H1 (cell line): ENCODE results near the gene EYA2. TPM values are rescaled to one million over a fixed set of nuclear protein-coding genes. Genes with fewer than 3 reads are reported as not detected.

Source experiments
- CTCF ChIA-PET: fragments of 300-600 bp; sonication (Branson Sonifier 250); formaldehyde crosslinking; loops from one replicate; lab custom pipeline; 2021; ENCODE audit not compliant: partially characterized antibody; lab: Charles Lee
- POLR2A ChIA-PET: fragments of 300-600 bp; sonication (Branson Sonifier 250); formaldehyde crosslinking; loops from one replicate; lab custom pipeline; 2021; ENCODE audit warnings: inconsistent platforms; ENCODE audit not compliant: partially characterized antibody; lab: Charles Lee
- DNase-seq, 2 experiments: peaks; one replicate each; pipeline versions ENCODE4 v3.0.0 to v3.0.0-alpha.2; 2010 to 2022; ENCODE audit warnings: low spot score in 2 of 2, low read depth in 1 of 2, mixed read lengths in 1 of 2
- FAIRE-seq: peaks from 2 replicates; lab custom pipeline; 2011; peaks lifted over from hg19 to GRCh38; lab: Jason Lieb, UNC
- H2AFZ ChIP-seq: 2 replicates; pipeline ENCODE4 v1.8.1; 2012; ENCODE audit warnings: low read length, inconsistent platforms
- H2AK5ac ChIP-seq: 2 replicates; pipeline ENCODE4 v1.6.1; 2013; ENCODE audit warnings: low read depth, low read length
- H2BK120ac ChIP-seq: replicated peaks from 2 replicates; pipeline ENCODE3; 2013; ENCODE audit warnings: low read depth, low read length, inconsistent platforms
- H2BK12ac ChIP-seq: 2 replicates; pipeline ENCODE4 v1.6.1; 2013; ENCODE audit warnings: low read depth, low read length
- H2BK15ac ChIP-seq: 2 replicates; pipeline ENCODE4 v1.6.1; 2013; ENCODE audit warnings: low read length
- H2BK20ac ChIP-seq: 2 replicates; pipeline ENCODE4 v1.6.1; 2013; ENCODE audit warnings: low read length
- H2BK5ac ChIP-seq: 2 replicates; pipeline ENCODE4 v1.6.1; 2013; ENCODE audit warnings: low read depth, low read length
- H3K14ac ChIP-seq: 2 replicates; pipeline ENCODE4 v1.6.1; 2013; ENCODE audit warnings: inconsistent platforms; ENCODE audit not compliant: insufficient read length
- H3K18ac ChIP-seq: 2 replicates; pipeline ENCODE4 v1.6.1; 2013; ENCODE audit warnings: low read length; ENCODE audit errors: extremely low read depth
- H3K23ac ChIP-seq: 2 replicates; pipeline ENCODE4 v1.6.1; 2013; ENCODE audit warnings: inconsistent platforms; ENCODE audit not compliant: insufficient read length
- H3K23me2 ChIP-seq: 2 replicates; pipeline ENCODE4 v1.6.1; 2013; ENCODE audit warnings: low read depth, low read length
- H3K27ac ChIP-seq: 2 replicates; pipeline ENCODE4 v1.6.1; 2011; ENCODE audit warnings: low read depth, low read length, inconsistent platforms
- H3K27me3 ChIP-seq, 4 experiments: replicated peaks in 1 of 4; 1 replicate in 1 of 4; 2 replicates in 3 of 4; pipeline versions ENCODE4 v1.6.1 to v1.8.1; 2011 to 2013; ENCODE audit warnings: low read length in 3 of 4, mild to moderate bottlenecking in 3 of 4, inconsistent platforms in 2 of 4, mixed read lengths in 2 of 4, moderate library complexity in 1 of 4; ENCODE audit not compliant: control insufficient read depth in 3 of 4, insufficient read depth in 3 of 4; ENCODE audit errors: extremely low read depth in 1 of 4
- H3K36me3 ChIP-seq, 4 experiments: 2 replicates each; pipeline versions ENCODE4 v1.6.1 to v1.8.1; 2011 to 2013; ENCODE audit warnings: mild to moderate bottlenecking in 4 of 4, low read length in 3 of 4, moderate library complexity in 2 of 4, control low read depth in 1 of 4, inconsistent platforms in 1 of 4; ENCODE audit not compliant: insufficient read depth in 4 of 4, control insufficient read depth in 2 of 4
- H3K4ac ChIP-seq: replicated peaks from 2 replicates; pipeline ENCODE3; 2013; ENCODE audit warnings: low read length, low read depth, mixed read lengths, inconsistent platforms; ENCODE audit not compliant: insufficient read length
- H3K4me1 ChIP-seq, 4 experiments: replicated peaks in 1 of 4; 1 replicate in 1 of 4; 2 replicates in 3 of 4; pipeline versions ENCODE4 v1.6.1 to v1.8.1; 2011 to 2013; ENCODE audit warnings: low read length in 3 of 4, inconsistent platforms in 2 of 4, mixed read lengths in 1 of 4; ENCODE audit not compliant: insufficient read depth in 4 of 4, control insufficient read depth in 3 of 4
- H3K4me2 ChIP-seq, 2 experiments: 2 replicates each; pipeline versions ENCODE4 v1.6.1 to v1.8.1; 2011 to 2013; ENCODE audit warnings: low read depth in 2 of 2, low read length in 2 of 2, control low read depth in 1 of 2, inconsistent platforms in 1 of 2, mild to moderate bottlenecking in 1 of 2; ENCODE audit not compliant: insufficient read depth in 1 of 2
- H3K4me3 ChIP-seq, 4 experiments: fragments of 200-600, 300-600 bp in 1 of 4; sonication (generic), shearing (Covaris generic), sonication (Bioruptor Twin) in 1 of 4; 2 replicates each; pipeline versions ENCODE4 v1.5.1 to v1.8.1; 2011 to 2016; ENCODE audit warnings: low read length in 4 of 4, low read depth in 3 of 4, control low read depth in 2 of 4, inconsistent platforms in 2 of 4, mild to moderate bottlenecking in 2 of 4, mixed read lengths in 1 of 4, moderate library complexity in 1 of 4; ENCODE audit not compliant: insufficient read depth in 2 of 4; ENCODE audit errors: extremely low read depth in 1 of 4
- H3K56ac ChIP-seq: replicated peaks from 2 replicates; pipeline ENCODE3; 2013; ENCODE audit warnings: low read depth, mild to moderate bottlenecking, mixed read lengths, low read length, inconsistent platforms; ENCODE audit not compliant: insufficient read length
- H3K79me1 ChIP-seq: 2 replicates; pipeline ENCODE4 v1.6.1; 2013; ENCODE audit warnings: low read depth, low read length, control low read depth
- H3K79me2 ChIP-seq, 2 experiments: 2 replicates each; pipeline versions ENCODE4 v1.6.1 to v1.8.1; 2012 to 2013; ENCODE audit warnings: low read length in 2 of 2, mild to moderate bottlenecking in 2 of 2, inconsistent platforms in 1 of 2; ENCODE audit not compliant: insufficient read depth in 2 of 2, control insufficient read depth in 1 of 2
- H3K9ac ChIP-seq, 4 experiments: replicated peaks in 1 of 4; 1 replicate in 1 of 4; 2 replicates in 3 of 4; pipeline versions ENCODE4 v1.6.1 to v1.8.1; 2011 to 2013; ENCODE audit warnings: low read depth in 3 of 4, low read length in 3 of 4, control low read depth in 2 of 4, mild to moderate bottlenecking in 2 of 4, moderate library complexity in 2 of 4, inconsistent platforms in 1 of 4; ENCODE audit errors: extremely low read depth in 1 of 4
- H3K9me3 ChIP-seq, 2 experiments: 2 replicates each; pipeline versions ENCODE4 v1.6.1 to v1.8.1; 2012 to 2013; ENCODE audit warnings: mild to moderate bottlenecking in 2 of 2, moderate library complexity in 2 of 2, control low read depth in 1 of 2, inconsistent platforms in 1 of 2, low read depth in 1 of 2, low read length in 1 of 2, mixed read lengths in 1 of 2; ENCODE audit not compliant: insufficient read depth in 2 of 2
- H4K20me1 ChIP-seq, 2 experiments: replicated peaks in 1 of 2; 2 replicates each; pipeline versions ENCODE3 to v1.8.1; 2011 to 2013; ENCODE audit warnings: inconsistent platforms in 2 of 2, low read length in 2 of 2, mild to moderate bottlenecking in 1 of 2; ENCODE audit not compliant: insufficient read depth in 2 of 2, control insufficient read depth in 1 of 2
- H4K5ac ChIP-seq: 2 replicates; pipeline ENCODE4 v1.6.1; 2013; ENCODE audit warnings: low read length, low read depth, mixed read lengths, inconsistent platforms; ENCODE audit not compliant: insufficient read length
- H4K8ac ChIP-seq: 2 replicates; pipeline ENCODE4 v1.8.0; 2013; ENCODE audit warnings: mild to moderate bottlenecking, moderate library complexity, low read length, inconsistent platforms; ENCODE audit not compliant: insufficient read depth; ENCODE audit errors: extremely low read depth
- H4K91ac ChIP-seq: replicated peaks from 2 replicates; pipeline ENCODE3; 2013; ENCODE audit warnings: low read length, mixed read lengths, inconsistent platforms; ENCODE audit not compliant: insufficient read length
- CREB1 ChIP-seq: IDR thresholded peaks from 2 replicates; pipeline ENCODE4 v1.6.1; 2012; ENCODE audit warnings: inconsistent platforms
- WGBS, 2 experiments: shearing (Covaris generic) in 1 of 2; methylation state at CpG; one replicate each; pipeline versions ENCODE4 v1.1.6 to v1.1.7; 2013 to 2015; ENCODE audit warnings: low lambda C conversion rate in 2 of 2, mixed read lengths in 2 of 2, inconsistent platforms in 1 of 2, low coverage in 1 of 2, missing lambda C conversion rate in 1 of 2; ENCODE audit not compliant: insufficient replicate concordance in 2 of 2, insufficient coverage in 1 of 2, insufficient read length in 1 of 2; ENCODE audit errors: extremely low coverage in 1 of 2, missing lambda C conversion rate in 1 of 2; 5-methylcytosine and 5-hydroxymethylcytosine counted together
- polyA plus RNA-seq, 7 experiments: library from polyadenylated mRNA; depleted of rRNA in 3 of 7; stranded (reverse) in 5 of 7; unstranded in 2 of 7; fragments of >200 nt in 5 of 7; fragments of 200-250 nt in 2 of 7; gene quantifications; 1 replicate in 5 of 7; 2 replicates in 1 of 7; 4 replicates in 1 of 7; pipeline versions ENCODE4 v1.2.1 to v1.2.3, GENCODE V29; 2011 to 2013; ENCODE audit warnings: missing spikeins in 2 of 7, mixed read lengths in 2 of 7
- total RNA-seq: library from RNA; stranded (reverse); fragmentation: NEBNext Ultra II Directional; extraction: Animal tissue kit (Norgen Biotek cat#: 25700); gene quantifications from 2 replicates; pipeline ENCODE4 v1.2.1, GENCODE V29; 2021

The EYA2 gene
- total and polyA plus RNA-seq, 2 of the 8 experiments (the other 6 are each of a cell fraction or from before 2014, with no cell fraction given) = 1.6 to 1.7 TPM

DNA sequence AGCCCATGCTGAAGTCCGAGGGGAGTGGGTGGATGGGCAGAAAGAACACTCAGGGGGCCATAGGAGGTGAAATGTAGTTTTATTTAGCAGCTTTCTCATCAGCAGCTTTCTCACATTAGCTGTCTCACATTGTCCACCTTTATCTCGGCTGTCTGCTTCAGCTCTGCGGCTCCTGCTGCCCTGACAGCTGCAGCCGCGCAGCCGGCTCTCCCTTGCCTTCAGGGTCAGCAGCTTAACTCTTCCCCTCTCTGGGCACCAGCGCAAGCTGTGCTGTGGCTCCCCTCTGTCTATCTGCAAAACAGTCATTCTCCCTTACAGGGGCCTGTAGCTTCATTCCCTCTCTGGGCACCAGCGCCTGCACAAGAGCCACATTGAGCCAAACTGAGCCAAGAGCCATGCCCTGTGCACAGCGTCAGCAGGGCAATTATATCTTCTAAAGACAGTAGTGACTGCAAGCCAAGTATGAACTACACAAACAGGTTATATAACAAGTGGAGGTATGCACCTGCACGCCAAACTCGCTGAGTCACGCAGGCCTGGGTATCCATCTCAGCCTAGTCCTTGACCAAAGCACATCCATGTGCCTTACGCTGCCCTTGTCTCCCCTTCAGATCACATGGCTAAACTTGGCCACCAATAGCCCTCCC, 198.8 kb downstream of the EYA2 start:
- POLR2A ChIA-PET = no interaction called here
- no peaks in the 10 kb centered on the region for H4K20me1 ChIP-seq
- no peak overlapping the region for H3K14ac ChIP-seq
- H3K23ac ChIP-seq = no peak overlapping the region
- no peak overlapping the region for H2BK20ac ChIP-seq
- H4K91ac ChIP-seq = no peak overlapping the region
- no peaks in the 10 kb centered on the region for H3K79me1 ChIP-seq
- FAIRE-seq = no peak
- no peak overlapping the region for H3K4me2 ChIP-seq
- H3K4me3 ChIP-seq = no peak overlapping the region
- H3K18ac ChIP-seq = no peak overlapping the region
- no peak overlapping the region for H2BK5ac ChIP-seq
- H2BK120ac ChIP-seq = no peak overlapping the region
- no peak overlapping the region for H3K9ac ChIP-seq
- CTCF ChIA-PET = interaction anchor here (1.0 to 1.1 kb wide), 2 partner anchors 334 to 581 kb away, joined by 3 read pairs; no protein-coding TSS in a partner anchor
- no peaks in the 10 kb centered on the region for H3K36me3 ChIP-seq
- H2BK15ac ChIP-seq = no peak overlapping the region
- H2AK5ac ChIP-seq = no peak overlapping the region
- no peaks in the 10 kb centered on the region for H3K9me3 ChIP-seq
- no peak overlapping the region for H4K5ac ChIP-seq
- H3K79me2 ChIP-seq = no peaks in the 10 kb centered on the region
- H3K56ac ChIP-seq = no peak overlapping the region
- H3K27ac ChIP-seq = no peak overlapping the region
- 94% methylated on average over 13 of the region's 13 CpGs; no CpG with 5 or more reads in 1 of the 2 experiments for WGBS, 2 experiments
- no peak for DNase-seq
- no peak overlapping the region for H4K8ac ChIP-seq
- no peak overlapping the region for H2AFZ ChIP-seq
- no peaks in the 10 kb centered on the region for H3K4me1 ChIP-seq
- H3K27me3 ChIP-seq = no peaks in the 10 kb centered on the region
- H2BK12ac ChIP-seq = no peak overlapping the region
- no peaks in the 10 kb centered on the region for H3K23me2 ChIP-seq
- no peak for TF ChIP-seq CREB1
- H3K4ac ChIP-seq = no peak overlapping the region
